Measurements from ENCODE around the gene ZC3H7B. TPM values are rescaled to one million over a fixed set of nuclear protein-coding genes. Genes with fewer than 3 reads are reported as not detected.
"Not testable (repeated sequence)": the region's sequence is repeated elsewhere in the genome, so short reads cannot be mapped to it uniquely, and the experiment has no call there.

Gene ZC3H7B
- total RNA-seq (2014; rRNA removed; shearing (Covaris generic)) = 55.1 and 55.8 TPM in 2 replicates
- polyA plus RNA-seq (2015; cell fraction: cytosol; rRNA removed) = 75.0 and 95.2 TPM in 2 replicates
- polyA plus RNA-seq (2015; cell fraction: nucleus; rRNA removed) = 78.7 and 105 TPM in 2 replicates

GRCh38 chr22:41301085-41302020 is at the start of gene ZC3H7B:
ZC3H7B (plus strand) TSS chr22:41301525; CDS start chr22:41320661, 19,136 bp downstream.
- in situ Hi-C loops (cut with HindIII; ENCODE audit: low pct_unique_long_range_greater_than_20kb, low sequenced_read_pairs) = no loop called here
- DNase-seq (ENCODE audit: low read depth, low spot score) = peak; percentile 86

GRCh38 chr22:41252365-41252764 is 49.0 kb upstream of the ZC3H7B start:
- in situ Hi-C loops (cut with HindIII; ENCODE audit: low pct_unique_long_range_greater_than_20kb, low sequenced_read_pairs) = no loop called here
- no peak for DNase-seq (ENCODE audit: low read depth, low spot score)

GRCh38 chr22:41254230-41254629 is 47.1 kb upstream of the ZC3H7B start:
- no peak for DNase-seq (ENCODE audit: low read depth, low spot score)
- in situ Hi-C loops (cut with HindIII; ENCODE audit: low pct_unique_long_range_greater_than_20kb, low sequenced_read_pairs) = no loop called here

- in situ Hi-C loops (cut with HindIII; ENCODE audit: low pct_unique_long_range_greater_than_20kb, low sequenced_read_pairs) = no loop called here
- peak; percentile 57 for DNase-seq (ENCODE audit: low read depth, low spot score)
These were observed 44.8 kb upstream of the ZC3H7B start for GRCh38 chr22:41256254-41257253.

- in situ Hi-C loops (cut with HindIII; ENCODE audit: low pct_unique_long_range_greater_than_20kb, low sequenced_read_pairs) = no loop called here
- DNase-seq (ENCODE audit: low read depth, low spot score) = no peak
These were observed 43.6 kb upstream of the ZC3H7B start for GRCh38 chr22:41257696-41258095.

GRCh38 chr22:41259756-41260155 is 41.6 kb upstream of the ZC3H7B start:
- in situ Hi-C loops (cut with HindIII; ENCODE audit: low pct_unique_long_range_greater_than_20kb, low sequenced_read_pairs); DNase-seq (ENCODE audit: low read depth, low spot score): not testable (repeated sequence)

GRCh38 chr22:41260871-41261270 is 40.5 kb upstream of the ZC3H7B start:
- no peak for DNase-seq (ENCODE audit: low read depth, low spot score)
- in situ Hi-C loops (cut with HindIII; ENCODE audit: low pct_unique_long_range_greater_than_20kb, low sequenced_read_pairs) = no loop called here

- in situ Hi-C loops (cut with HindIII; ENCODE audit: low pct_unique_long_range_greater_than_20kb, low sequenced_read_pairs) = no loop called here
- no peak for DNase-seq (ENCODE audit: low read depth, low spot score)
These were observed 39.6 kb upstream of the ZC3H7B start for GRCh38 chr22:41261541-41262249.

- no peak for DNase-seq (ENCODE audit: low read depth, low spot score)
- in situ Hi-C loops (cut with HindIII; ENCODE audit: low pct_unique_long_range_greater_than_20kb, low sequenced_read_pairs) = no loop called here
These were observed 39.0 kb upstream of the ZC3H7B start for GRCh38 chr22:41262250-41262765.

GRCh38 chr22:41263704-41264103 is 37.6 kb upstream of the ZC3H7B start:
- DNase-seq (ENCODE audit: low read depth, low spot score) = no peak
- in situ Hi-C loops (cut with HindIII; ENCODE audit: low pct_unique_long_range_greater_than_20kb, low sequenced_read_pairs) = no loop called here

GRCh38 chr22:41264408-41264941 is 36.9 kb upstream of the ZC3H7B start:
- in situ Hi-C loops (cut with HindIII; ENCODE audit: low pct_unique_long_range_greater_than_20kb, low sequenced_read_pairs) = no loop called here
- no peak for DNase-seq (ENCODE audit: low read depth, low spot score)

GRCh38 chr22:41267958-41268357 is 33.4 kb upstream of the ZC3H7B start:
- in situ Hi-C loops (cut with HindIII; ENCODE audit: low pct_unique_long_range_greater_than_20kb, low sequenced_read_pairs) = no loop called here
- DNase-seq (ENCODE audit: low read depth, low spot score) = no peak

GRCh38 chr22:41271787-41272186 is 29.5 kb upstream of the ZC3H7B start:
- in situ Hi-C loops (cut with HindIII; ENCODE audit: low pct_unique_long_range_greater_than_20kb, low sequenced_read_pairs) = no loop called here
- no peak for DNase-seq (ENCODE audit: low read depth, low spot score)

- in situ Hi-C loops (cut with HindIII; ENCODE audit: low pct_unique_long_range_greater_than_20kb, low sequenced_read_pairs) = no loop called here
- no peak for DNase-seq (ENCODE audit: low read depth, low spot score)
These were observed 28.2 kb upstream of the ZC3H7B start for GRCh38 chr22:41273128-41273527.

GRCh38 chr22:41274856-41275255 is 26.5 kb upstream of the ZC3H7B start:
- in situ Hi-C loops (cut with HindIII; ENCODE audit: low pct_unique_long_range_greater_than_20kb, low sequenced_read_pairs) = no loop called here
- peak; percentile 55 for DNase-seq (ENCODE audit: low read depth, low spot score)

GRCh38 chr22:41280065-41280464 is 21.3 kb upstream of the ZC3H7B start:
- in situ Hi-C loops (cut with HindIII; ENCODE audit: low pct_unique_long_range_greater_than_20kb, low sequenced_read_pairs) = no loop called here
- DNase-seq (ENCODE audit: low read depth, low spot score) = no peak

- in situ Hi-C loops (cut with HindIII; ENCODE audit: low pct_unique_long_range_greater_than_20kb, low sequenced_read_pairs) = no loop called here
- no peak for DNase-seq (ENCODE audit: low read depth, low spot score)
These were observed 20.5 kb upstream of the ZC3H7B start for GRCh38 chr22:41280854-41281253.
